Suprapubic skin (tissue), 3 donors: ENCODE measurements around the gene SYT1.

Experiments used
- CTCF ChIP-seq, 2 donors: fragments of 200-600 bp in 1 of 2; fragments of 450-650 bp in 1 of 2; sonication (generic) in 1 of 2; IDR thresholded peaks; one replicate each; pipeline ENCODE4 v1.5.1; 2016 to 2019; ENCODE audit warnings: antibody characterized with exemption in 2 of 2, mild to moderate bottlenecking in 1 of 2, moderate library complexity in 1 of 2
- EP300 ChIP-seq: sonication (generic); formaldehyde crosslinking; IDR thresholded peaks from one replicate; pipeline ENCODE4 v1.6.1; 2017; ENCODE audit warnings: antibody characterized with exemption
- POLR2A ChIP-seq, 2 donors: fragments of 450-650 bp; IDR thresholded peaks; one replicate each; pipeline ENCODE4 v1.6.1; 2017; ENCODE audit warnings: antibody characterized with exemption in 2 of 2, mild to moderate bottlenecking in 2 of 2, moderate library complexity in 2 of 2

DNA sequence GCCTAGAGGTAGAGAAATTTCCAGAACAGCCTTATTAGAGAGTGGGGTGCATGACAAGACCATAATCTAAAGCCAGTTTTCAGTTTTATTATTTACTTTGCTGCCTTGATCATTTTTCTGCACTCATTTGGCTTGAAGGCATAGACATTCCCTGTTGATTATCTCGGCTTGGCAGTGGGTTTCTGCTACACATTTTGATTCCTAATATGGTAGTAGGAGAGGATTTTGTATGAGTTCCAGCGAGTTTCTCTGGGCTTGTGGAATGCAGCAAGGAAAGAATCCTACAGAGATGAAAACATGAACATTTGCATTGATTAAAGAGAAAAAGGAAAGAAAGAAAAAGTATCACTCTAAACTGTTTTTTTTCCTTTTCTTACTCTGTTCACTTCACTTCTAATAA is 545.0 kb downstream of the SYT1 start:
- TF ChIP-seq CTCF (IDR thresholded peaks at IDR 0.05) (no peak), POLR2A (IDR thresholded peaks at IDR 0.05) (no peak), EP300 (no peak)
